WI38 (cell line): Measurements from ENCODE around the gene CNTNAP3.
"Not testable (repeated sequence)": the region's sequence is repeated elsewhere in the genome, so short reads cannot be mapped to it uniquely, and the experiment has no call there.

Experiments
- H3K4me3 ChIP-seq: 2 replicates; pipeline ENCODE4 v1.5.1; 2011; ENCODE audit warnings: low read depth, mild to moderate bottlenecking, control low read depth, low read length
- TF ChIP-seq, protein P1 (sequence below): IDR thresholded peaks from 2 replicates; pipeline ENCODE4 v1.5.1; 2012; ENCODE audit warnings: low read depth, mild to moderate bottlenecking, control low read depth, low read length

The CNTNAP3 gene

DNA sequence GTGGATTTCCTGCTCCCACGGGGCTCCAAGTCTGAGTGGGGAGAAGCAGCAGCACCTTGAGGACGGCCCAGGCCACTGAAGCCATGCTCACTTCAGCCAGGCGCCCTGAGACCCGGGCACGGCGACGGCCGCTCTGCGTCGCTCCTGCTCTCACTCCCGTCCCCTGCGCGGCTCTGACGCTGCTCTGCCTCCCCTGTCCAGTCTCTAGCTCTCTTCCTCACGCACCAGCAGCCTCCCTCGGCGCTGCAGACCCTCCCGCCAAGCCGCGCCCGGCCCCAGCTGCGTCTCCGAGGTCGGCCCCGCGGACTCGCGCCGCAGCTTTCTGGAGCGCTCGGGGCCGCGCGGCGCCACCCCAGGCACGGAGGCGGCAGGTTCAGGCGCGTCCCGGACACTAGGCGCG, at the start of gene CNTNAP3:
Gene CNTNAP3, minus strand, starts transcription at position 188 of the 400 bp plus-strand sequence. Its CDS starts 103 bp downstream, at position 85.
- not testable (repeated sequence) for H3K4me3 ChIP-seq

DNA sequence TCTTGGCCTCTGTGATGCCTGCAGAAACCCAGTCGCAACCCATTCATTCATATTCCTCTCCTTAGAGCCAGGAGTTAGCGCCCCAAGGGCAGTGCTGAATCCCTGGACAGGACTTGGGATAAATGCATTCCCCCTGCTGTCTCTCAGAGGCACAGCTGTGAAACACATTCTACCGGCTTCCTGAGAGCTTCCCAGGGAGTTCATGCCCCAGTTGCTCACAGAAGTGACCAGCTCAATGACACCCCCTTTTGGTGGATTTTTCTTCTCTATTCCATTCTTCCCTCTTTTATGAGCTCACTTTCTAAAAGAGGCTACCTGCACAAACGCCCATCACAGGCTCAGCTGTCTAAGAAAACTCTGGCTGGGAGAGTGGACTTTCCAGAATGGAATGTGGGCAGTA, 8.0 kb downstream of the CNTNAP3 start:
- not testable (repeated sequence) for H3K4me3 ChIP-seq

DNA sequence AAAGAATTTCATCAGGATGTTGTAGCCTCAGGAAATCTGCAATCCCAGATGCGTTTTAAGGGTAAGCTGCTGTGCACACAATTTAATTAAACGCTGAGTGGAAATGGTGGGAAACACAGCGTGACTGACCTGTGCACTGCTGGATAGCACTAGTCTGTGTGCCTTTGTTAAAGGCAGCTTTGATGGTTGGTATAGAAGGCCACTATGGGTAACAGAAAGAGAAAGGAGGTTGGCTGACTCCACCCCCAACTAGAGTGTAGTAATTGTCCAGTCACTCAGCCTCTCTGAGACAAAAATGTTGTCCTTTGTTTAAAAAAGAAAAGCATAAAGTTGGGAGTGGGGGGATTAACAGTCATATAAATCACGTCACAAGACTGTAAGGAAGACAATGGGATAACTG, 45.5 kb downstream of the CNTNAP3 start:
- H3K4me3 ChIP-seq: not testable (repeated sequence)

DNA sequence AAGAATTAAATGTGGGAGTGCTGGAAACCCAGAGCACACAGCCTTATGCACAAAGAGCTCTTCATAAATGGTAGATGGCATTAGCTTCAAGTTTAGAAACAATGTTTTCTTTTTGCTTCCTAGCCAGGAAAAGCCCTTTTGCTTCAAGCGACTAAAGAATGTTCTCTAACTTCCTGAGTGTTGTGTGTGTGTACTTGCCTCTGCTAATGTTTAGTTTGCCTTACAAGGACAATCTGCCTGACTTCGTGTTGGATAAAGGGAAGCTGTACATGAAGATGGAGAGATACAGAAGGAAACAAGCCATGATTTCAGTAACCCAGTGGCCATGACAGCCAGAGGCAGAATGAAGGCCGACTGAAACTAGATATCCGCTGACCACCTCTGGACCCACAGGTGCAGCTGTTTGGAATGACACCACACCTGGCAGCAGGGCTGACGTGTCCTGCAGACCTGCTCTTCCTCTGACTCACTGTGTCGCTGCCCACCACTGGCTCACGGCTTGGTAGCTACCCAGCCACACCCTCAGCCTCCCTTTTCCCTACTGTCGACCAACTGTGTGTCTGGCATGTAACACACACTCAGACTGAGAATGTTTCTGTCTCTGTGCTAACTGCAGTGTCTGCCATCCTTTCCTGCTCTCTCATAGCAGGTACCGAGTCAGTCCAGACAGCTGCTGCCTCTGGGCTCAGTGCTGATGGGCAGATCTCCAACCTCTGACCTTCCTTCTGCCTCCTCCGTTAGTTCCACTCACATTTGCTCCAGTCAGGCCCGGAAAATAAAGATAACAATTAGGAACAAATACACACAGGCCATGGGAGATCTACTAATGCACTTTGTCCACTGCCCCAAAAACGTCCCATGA, 55.6 kb downstream of the CNTNAP3 start:
- not testable (repeated sequence) for H3K4me3 ChIP-seq

DNA sequence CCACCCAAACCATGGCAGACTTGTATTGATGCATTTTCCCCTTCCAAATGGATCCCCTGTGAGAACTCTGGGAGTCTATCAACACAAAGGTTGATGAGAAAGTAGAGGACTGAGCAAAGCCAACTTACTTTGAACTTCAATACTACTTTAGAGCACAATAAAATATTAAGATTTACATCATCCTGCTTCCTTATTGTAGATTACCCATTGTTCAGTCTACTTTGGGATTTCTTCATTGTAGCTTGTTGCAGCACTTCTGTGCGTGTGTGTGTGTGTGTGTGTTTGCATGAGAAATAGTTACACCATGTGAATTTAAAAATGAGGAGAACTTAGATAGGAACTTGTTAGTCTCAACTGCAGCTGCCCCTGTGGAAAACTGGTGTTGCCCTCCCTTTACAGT, 72.0 kb downstream of the CNTNAP3 start:
- not testable (repeated sequence) for H3K4me3 ChIP-seq

DNA sequence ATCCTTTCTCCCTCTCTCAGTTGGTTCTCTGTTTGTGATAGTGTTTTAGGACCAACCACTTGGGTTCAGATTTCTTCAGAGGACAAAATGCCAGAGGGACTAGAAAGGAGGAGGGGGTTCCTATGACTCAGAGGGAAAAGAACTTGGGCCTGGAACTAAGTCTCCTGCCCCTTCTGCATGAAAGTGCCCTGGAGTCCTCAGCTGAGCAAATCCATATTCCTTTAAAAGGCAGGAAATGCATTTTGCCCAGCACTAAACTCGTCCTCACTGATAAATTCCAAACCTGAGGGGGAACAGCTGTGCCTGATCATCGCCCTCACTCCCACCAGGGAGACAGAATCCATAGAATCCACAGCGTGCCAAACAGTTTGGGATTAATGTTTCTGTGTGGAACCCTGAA, 78.2 kb downstream of the CNTNAP3 start:
- H3K4me3 ChIP-seq: not testable (repeated sequence)

DNA sequence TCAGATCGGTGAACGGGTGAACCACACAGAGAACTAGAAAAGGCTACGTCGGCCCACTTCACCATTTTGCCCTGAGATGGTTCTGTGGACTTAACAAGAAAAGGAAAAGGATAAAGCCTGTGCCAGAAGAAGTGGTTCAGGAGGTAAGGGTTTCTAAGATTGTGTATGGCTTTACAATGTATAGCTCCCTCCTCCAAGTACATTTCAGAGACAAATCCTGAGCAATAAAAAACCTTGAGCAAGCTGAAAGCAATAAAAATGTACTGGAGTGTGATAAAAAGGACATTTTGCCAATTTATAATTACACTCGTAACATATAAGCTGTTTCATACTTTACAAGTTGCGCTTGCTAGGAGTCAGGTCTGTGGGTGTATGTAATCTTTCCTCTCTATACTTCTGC, 81.3 kb downstream of the CNTNAP3 start:
- H3K4me3 ChIP-seq: not testable (repeated sequence)

DNA sequence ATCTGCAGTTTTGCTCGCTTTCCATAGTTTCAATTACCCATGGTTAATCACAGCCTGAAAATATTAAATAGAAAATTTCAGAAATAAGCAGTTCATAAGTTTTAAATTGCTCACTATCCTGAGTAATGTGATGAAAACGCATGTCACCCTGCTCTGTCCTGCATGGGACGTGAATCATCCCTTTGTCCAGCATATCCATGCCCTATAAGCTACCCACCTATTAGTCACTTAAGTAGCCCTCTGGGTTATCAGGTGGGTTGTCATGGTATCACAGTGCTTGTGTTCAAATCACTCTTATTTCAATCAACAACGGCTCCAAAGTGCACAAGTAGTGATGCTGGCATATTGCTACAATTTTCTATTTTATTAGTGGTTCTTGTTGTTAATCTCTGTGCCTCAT, 82.1 kb downstream of the CNTNAP3 start:
- H3K4me3 ChIP-seq: not testable (repeated sequence)

DNA sequence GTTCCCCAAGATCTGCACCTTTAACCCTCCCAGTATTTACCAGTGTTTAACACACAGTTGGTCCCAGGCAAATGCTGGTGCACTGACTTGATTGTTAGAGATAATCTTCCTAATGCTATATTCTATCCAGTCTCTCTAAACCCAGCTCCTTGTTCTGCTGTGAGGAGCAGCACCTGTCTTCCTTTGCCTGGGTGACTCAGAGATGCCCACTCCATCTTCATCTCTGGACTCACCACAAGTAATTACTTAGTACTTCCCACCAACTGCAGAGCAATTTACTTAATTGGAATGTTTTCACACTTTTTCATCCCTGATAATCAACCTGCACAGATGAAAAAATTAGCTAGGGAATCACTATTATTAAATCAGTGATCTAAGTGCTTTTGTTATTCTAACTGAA, 87.6 kb downstream of the CNTNAP3 start:
- H3K4me3 ChIP-seq: not testable (repeated sequence)

DNA sequence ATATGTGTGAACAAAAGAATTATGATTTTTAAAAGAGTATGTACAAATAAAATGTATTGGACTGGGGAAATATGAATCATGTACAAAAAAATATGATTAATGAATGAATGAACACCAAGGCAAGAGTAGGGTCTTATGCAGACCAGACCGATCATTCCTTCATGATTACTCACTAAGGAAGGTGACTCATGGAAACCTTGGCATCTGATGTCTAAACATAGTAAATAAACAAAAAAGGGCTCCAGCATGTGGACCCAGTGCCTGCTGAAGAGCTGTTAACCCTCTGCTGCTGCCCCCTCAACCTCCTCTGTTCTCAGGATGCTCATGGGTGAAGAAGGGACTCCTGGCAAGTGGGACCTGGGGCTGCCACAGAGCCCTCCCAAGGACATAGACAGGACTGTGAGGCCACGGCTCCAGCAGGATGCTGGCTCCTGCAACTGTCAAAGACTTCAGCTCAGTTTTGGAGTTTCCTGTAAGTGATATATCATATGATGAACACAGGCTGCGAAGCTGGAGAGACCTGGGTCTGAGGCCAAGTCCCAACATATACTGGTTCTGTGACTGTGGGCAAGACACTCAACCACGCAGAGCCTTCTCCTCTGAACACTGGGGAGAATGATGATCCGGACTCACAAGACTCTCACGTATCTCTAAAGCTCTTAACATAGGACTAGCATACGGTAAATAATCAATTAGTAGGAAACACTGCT, 89.8 kb downstream of the CNTNAP3 start:
- not testable (repeated sequence) for H3K4me3 ChIP-seq

DNA sequence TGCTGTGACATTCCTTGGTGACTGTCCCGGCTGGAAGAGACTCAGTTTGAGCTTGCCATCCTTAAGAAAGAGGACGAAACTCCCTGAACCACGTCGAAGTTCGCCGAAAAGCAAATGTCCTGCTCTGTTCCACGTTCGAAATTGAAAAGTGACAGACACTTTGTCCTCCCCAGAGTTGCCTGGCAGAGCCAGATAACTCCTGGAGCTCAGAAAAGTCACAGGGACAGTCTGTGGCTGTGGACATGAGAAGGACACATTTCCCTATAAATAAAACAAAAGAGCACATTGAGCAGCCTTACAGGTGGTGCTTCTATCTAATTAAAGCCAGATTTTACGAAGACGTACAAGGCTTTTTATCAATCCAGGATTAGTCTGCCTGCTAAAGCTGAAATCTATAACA, 116.6 kb downstream of the CNTNAP3 start:
- H3K4me3 ChIP-seq: not testable (repeated sequence)

DNA sequence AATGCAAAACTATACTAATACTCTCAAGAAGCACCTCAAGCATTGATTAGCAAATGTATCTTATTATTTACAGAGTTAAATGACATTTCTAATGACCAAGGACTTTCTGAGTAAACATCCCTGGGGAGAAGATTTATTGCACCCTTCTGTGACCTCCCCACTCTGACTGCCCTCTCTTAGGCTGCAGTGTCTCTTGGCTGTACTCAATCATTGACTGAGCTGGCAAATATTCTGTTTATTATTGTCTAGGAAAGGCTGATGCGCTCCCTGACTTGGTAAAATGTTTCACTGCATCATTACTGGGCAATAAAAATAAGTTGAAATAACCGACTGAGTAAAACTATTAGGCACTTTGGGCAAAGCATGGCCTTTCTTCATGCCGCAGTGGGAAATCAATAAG, 130.3 kb downstream of the CNTNAP3 start:
- not testable (repeated sequence) for H3K4me3 ChIP-seq

DNA sequence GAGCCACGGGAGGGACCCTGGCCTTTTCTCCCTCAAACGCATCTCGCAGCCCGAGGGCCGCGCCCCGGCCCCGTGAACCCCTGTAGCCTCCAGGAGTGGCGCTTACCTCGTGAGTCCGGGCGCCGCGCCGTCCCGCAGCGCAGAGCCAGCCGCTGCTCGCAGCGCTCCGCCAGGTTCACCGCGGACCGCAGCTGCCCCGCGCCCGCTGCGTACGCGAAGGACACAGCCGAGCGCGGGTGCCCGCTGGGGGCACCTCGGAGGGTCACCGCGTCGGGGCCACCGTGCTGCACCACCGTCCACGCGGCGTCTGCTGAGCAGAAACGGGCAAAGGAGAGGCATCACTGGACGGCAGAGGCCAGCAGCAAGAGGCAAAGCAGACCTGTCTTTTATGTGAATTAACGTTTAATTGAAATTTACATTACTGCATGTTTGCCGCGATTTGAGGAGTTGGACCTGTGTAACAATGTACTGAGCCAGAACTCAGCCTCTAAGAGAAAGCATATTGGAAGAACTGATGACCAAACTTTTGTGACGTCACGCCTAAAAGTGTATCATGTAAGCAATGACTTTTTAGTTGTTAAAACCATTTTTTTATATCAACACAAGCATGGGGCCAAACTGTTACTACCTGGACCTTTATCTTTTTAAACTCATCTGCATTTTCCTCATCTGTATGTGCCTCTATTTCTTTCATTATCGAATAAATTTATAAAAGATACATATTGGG, 155.0 kb downstream of the CNTNAP3 start:
- H3K4me3 ChIP-seq: not testable (repeated sequence)

DNA sequence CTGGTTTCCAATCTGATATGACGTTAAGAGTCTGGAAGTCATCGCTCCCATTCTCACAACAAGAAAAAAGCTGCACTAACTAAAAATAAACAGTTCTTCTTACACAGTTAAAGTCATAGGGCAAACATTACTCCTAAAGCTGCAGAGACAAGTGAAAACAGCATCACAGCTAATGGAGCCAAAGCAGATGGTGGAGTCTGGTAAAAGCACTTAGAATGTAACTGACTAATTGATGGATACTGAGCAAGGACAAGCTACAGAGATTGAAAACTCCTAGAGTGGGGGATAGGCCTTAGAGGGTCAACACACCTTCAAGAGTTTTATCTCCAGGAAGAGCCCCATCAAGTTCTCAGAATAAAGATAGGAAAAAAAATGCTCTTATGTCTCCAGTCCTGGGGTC, 166.6 kb downstream of the CNTNAP3 start:
- H3K4me3 ChIP-seq: not testable (repeated sequence)

DNA sequence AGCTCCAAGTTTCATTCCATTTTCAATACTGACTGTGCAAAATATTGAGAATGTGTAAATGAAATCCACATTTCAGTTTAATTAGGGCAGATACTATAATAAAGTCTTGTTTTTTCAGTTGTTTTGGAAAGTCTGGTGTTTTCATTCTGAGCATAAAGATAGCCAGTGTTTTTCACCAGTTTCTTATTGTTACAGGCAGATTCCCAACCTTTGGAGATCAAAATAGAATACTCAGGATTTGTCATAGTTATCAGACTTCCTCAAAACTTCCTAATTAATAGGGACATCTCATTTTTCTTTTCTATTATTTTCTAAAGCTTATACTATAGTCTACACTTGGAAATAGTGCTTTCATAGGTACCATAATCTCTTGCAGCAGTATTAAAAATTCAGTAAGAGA, 176.2 kb downstream of the CNTNAP3 start:
- H3K4me3 ChIP-seq: not testable (repeated sequence)

DNA sequence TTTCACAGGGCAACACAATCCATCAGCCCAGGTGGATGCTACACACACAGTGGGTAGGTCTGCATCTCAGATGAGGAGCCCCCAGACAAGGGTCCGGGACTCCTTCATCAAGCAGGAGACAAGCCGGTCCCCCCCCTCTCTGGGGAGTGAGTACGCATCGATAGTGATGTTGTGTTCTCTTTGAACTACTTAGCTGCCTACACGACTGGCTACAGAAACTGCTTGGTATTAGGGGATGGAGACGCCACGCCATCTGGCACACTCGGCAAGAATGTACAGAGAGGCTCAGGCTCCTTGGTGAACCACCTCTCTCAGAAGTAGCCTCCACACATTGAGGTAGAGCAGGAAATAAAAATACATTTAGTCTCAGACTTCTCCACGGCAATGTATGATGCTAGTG, 179.8 kb downstream of the CNTNAP3 start:
- TF ChIP-seq, protein P1, sequence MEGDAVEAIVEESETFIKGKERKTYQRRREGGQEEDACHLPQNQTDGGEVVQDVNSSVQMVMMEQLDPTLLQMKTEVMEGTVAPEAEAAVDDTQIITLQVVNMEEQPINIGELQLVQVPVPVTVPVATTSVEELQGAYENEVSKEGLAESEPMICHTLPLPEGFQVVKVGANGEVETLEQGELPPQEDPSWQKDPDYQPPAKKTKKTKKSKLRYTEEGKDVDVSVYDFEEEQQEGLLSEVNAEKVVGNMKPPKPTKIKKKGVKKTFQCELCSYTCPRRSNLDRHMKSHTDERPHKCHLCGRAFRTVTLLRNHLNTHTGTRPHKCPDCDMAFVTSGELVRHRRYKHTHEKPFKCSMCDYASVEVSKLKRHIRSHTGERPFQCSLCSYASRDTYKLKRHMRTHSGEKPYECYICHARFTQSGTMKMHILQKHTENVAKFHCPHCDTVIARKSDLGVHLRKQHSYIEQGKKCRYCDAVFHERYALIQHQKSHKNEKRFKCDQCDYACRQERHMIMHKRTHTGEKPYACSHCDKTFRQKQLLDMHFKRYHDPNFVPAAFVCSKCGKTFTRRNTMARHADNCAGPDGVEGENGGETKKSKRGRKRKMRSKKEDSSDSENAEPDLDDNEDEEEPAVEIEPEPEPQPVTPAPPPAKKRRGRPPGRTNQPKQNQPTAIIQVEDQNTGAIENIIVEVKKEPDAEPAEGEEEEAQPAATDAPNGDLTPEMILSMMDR: no peak
- no peak overlapping the region for H3K4me3 ChIP-seq

DNA sequence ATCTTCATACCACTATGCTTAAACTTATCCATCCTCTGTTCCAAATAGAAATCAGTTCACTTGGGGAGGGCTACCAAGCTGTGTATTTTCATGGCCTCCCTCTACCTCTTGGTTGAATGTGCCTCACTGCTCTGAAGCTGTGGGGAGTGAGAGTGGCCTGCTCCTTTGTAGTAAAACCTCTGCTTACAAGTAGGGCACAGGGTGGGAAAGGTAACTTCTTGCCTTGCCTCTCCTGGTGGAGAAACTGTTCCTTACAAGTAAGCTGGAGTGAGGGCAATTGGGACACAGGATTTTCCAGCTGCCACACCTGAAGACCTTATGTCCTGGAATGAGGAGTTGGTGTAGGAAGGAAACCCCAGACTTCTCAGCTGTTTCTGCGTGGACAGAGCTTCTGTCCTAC, 190.8 kb downstream of the CNTNAP3 start:
- not testable (repeated sequence) for H3K4me3 ChIP-seq

DNA sequence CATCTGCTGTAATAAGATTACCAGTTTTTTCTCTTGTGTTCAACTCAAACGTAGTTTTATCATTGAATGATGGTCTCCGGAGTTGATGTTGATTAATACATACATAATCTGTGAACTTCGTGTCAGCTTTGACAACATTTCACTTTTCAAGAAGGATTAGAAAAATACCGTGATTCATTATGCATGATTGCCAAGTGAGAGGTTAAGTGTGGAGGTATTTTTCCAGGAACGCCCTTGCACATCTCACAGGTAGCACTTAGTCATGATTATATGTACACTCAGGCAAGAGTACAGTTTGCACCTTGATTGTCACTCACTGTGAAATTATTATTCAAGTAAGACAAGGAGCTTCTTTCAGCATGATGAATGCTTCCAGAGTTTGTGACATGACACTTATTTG, 202.7 kb downstream of the CNTNAP3 start:
- not testable (repeated sequence) for H3K4me3 ChIP-seq

DNA sequence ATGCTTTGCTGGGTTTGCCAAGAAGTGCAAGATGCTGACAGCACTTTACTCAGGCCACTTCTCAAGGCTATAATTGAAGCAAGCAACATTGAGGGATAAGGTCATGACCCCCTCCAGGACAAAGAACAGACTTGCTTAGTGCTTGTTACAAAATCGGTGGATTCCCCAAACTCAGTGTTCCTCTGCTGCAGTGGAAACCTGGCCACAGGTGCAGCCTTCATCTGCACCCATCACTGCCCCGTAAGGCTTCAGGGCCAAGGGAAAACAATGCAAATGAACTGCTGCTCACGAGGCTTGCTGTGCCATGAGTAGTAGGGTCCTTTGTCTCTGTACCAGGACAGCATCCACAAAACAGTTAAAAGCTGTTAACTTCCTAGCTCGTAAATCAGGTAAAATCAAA, 205.4 kb downstream of the CNTNAP3 start:
- not testable (repeated sequence) for H3K4me3 ChIP-seq

DNA sequence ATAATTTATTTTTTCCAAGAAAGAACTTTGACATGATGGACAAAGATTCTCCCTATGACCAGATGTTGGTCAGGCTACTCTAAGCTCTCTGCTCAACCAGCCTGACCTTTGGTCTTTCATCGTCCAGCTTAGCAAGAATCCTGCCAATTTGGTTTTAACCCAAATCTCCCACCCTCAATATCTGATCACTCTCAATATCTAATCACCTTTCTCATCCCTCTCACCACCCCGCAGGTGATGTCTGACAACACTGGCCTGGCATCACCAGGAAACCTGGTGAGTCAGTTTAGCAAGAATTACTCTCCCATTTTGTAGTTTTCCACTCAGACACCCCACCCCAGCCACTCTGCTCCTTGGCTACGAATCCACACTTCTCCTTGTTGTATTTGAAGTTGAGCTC, 207.9 kb downstream of the CNTNAP3 start:
- not testable (repeated sequence) for H3K4me3 ChIP-seq
